Lower lobe of right lung (tissue), 2 donors: ENCODE data around the gene NCOA5. TPM values are rescaled to one million over a fixed set of nuclear protein-coding genes. Genes with fewer than 3 reads are reported as not detected.

Experiments
- ATAC-seq, 2 donors: fragments of 200-7000 bp; cut with Tn5 transposase; one replicate each; pipeline ENCODE4 v1.9.1; 2020 to 2022; ENCODE audit warnings: mild to moderate bottlenecking in 2 of 2, moderate library complexity in 2 of 2
- DNase-seq: peaks from one replicate; pipeline ENCODE4 v3.0.0-alpha.2; 2020
- H3K27ac ChIP-seq: fragments of 200-600 bp; one replicate; pipeline ENCODE4 v1.8.0; 2022
- H3K27me3 ChIP-seq: fragments of 200-600 bp; one replicate; pipeline ENCODE4 v1.8.0; 2022; ENCODE audit warnings: low read depth
- H3K36me3 ChIP-seq: fragments of 200-600 bp; one replicate; pipeline ENCODE4 v1.8.0; 2022; ENCODE audit warnings: mild to moderate bottlenecking
- H3K4me1 ChIP-seq: fragments of 200-600 bp; one replicate; pipeline ENCODE4 v1.8.0; 2022
- H3K4me3 ChIP-seq: fragments of 200-600 bp; one replicate; pipeline ENCODE4 v1.8.0; 2022; ENCODE audit warnings: mild to moderate bottlenecking
- H3K9me3 ChIP-seq: fragments of 200-600 bp; one replicate; pipeline ENCODE4 v1.8.0; 2022
- CTCF ChIP-seq: fragments of 200-600 bp; IDR thresholded peaks from one replicate; pipeline ENCODE4 v1.8.0; 2022; ENCODE audit warnings: antibody characterized with exemption, mild to moderate bottlenecking
- intact Hi-C: fragments of 100-400 bp; cut with DNase I; formaldehyde crosslinking; loops from one replicate; pipeline ENCODE4 v1.11.0; 2022
- total RNA-seq: library from RNA; stranded (reverse); fragmentation: NEBNext Ultra II Directional; extraction: Animal tissue kit (Norgen Biotek cat#: 25700); gene quantifications from one replicate; pipeline ENCODE4 v1.2.1, GENCODE V29; 2021
- donor health status: DM: no; HTN: yes; CAD: no; lungs with severe emphysema.

NCOA5 gene
- total RNA-seq, 1 donor from 2014 or later = 29.4 TPM

- Histone ChIP-seq H3K9me3 (no peaks in the 10 kb centered on the region), H3K36me3 (peaks cover 33% of the 10 kb centered on the region), H3K4me1 (peaks cover 55% of the 10 kb centered on the region), H3K4me3 (no peak overlapping the region), H3K27me3 (no peaks in the 10 kb centered on the region), H3K27ac (no peak overlapping the region)
- DNase-seq (no peak), ATAC-seq (no peak)
- intact Hi-C loops = no loop called here
- TF ChIP-seq CTCF = no peak
Measured at GRCh38 chr20:46081074-46081473, 8.7 kb downstream of the NCOA5 start.

DNA sequence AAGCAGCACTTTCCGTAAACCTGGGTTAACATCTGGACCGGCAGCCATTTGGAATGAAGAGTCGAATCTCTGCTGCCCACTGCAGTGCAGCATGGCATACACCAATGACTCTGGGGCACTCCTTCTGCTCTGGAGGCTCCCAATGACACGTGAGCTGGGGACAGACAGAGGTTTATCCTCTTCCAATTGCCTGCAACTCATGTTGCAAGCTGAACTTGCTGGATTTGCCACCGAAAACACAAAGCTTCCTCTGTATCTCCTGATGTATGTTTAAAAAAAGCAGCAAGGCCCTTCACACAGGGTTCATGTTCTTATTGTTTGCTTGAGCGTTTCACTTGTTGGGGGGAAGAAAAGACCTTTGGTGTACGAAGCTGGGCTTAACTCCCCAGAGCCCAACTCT, 10.8 kb downstream of the NCOA5 start:
- H3K4me1 ChIP-seq = peaks cover 34% of the 10 kb centered on the region

DNA sequence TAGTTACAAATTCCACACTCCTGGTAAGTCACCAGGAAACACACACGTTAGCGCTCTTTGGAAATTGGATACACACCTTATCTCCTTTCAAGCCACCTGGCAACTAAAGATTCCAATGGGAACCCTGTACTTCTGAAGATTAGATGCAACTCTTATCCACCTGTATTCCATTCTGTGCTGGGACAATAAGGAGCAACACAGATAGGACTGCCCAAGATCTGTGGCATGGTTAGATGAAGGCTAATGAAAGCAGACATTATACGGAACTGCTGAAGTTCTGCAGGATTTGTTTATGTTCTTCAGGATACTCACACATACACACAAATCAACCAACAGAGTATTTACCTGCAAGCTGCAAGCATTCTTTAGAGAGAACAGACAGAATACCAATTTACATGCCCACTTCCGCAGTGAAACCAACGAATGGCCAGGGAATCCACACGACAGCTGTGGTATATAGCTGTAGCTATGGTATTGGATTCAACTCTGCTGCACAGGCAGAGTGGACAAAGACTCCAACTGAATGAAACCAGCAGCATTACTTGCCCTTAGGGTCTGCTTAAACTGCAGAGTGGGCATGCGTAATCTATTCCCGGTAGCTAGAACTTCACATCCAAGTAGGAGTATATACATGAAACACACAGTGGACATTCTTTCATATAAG, 12.0 kb downstream of the NCOA5 start:
- intact Hi-C loops = no loop called here
- Histone ChIP-seq H3K27ac (no peak overlapping the region), H3K9me3 (no peaks in the 10 kb centered on the region), H3K27me3 (no peaks in the 10 kb centered on the region), H3K4me1 (peaks cover 22% of the 10 kb centered on the region), H3K4me3 (no peak overlapping the region), H3K36me3 (peaks cover 66% of the 10 kb centered on the region)
- ATAC-seq (no peak), DNase-seq (no peak)
- TF ChIP-seq CTCF = no peak

More for the DNA sequence above, 10.8 kb downstream of the NCOA5 start:
- intact Hi-C loops = no loop called here
- no peak overlapping the region for H3K4me3 ChIP-seq
- no peak for ATAC-seq
- DNase-seq = no peak
- no peaks in the 10 kb centered on the region for H3K27me3 ChIP-seq
- no peak overlapping the region for H3K27ac ChIP-seq
- H3K9me3 ChIP-seq = no peaks in the 10 kb centered on the region
- TF ChIP-seq CTCF = no peak
- H3K36me3 ChIP-seq = peaks cover 54% of the 10 kb centered on the region

- DNase-seq (no peak), ATAC-seq (no peak)
- Histone ChIP-seq H3K4me1 (peaks cover 12% of the 10 kb centered on the region), H3K27ac (no peak overlapping the region), H3K4me3 (no peak overlapping the region), H3K9me3 (no peaks in the 10 kb centered on the region), H3K36me3 (peaks cover 69% of the 10 kb centered on the region), H3K27me3 (no peaks in the 10 kb centered on the region)
- intact Hi-C loops = no loop called here
- TF ChIP-seq CTCF = no peak
Measured at GRCh38 chr20:46076806-46077205, 13.0 kb downstream of the NCOA5 start.

DNA sequence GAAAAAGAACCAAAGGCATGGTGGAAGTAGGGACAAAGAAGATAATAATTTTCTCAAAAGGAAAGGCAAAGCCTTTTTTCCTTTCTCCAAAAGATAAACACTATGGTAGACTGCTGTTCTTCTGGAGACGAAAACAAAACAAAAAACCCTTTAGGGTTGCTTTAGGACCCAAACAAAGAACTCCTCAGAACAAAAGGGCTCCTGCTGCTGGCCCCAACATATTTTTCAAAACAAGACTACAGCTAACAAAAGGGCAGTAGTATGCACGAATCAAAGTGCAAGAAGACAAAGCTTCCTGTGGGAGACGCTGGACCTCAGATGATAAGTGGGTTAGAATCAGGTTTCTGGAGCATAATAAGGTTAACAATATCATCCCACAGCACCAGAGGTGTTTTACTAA, 15.8 kb downstream of the NCOA5 start:
- DNase-seq (no peak), ATAC-seq (no peak)
- H3K4me3 ChIP-seq = no peak overlapping the region
- no peaks in the 10 kb centered on the region for H3K4me1 ChIP-seq
- TF ChIP-seq CTCF = no peak
- H3K9me3 ChIP-seq = no peaks in the 10 kb centered on the region
- H3K36me3 ChIP-seq = peaks cover 82% of the 10 kb centered on the region
- no peaks in the 10 kb centered on the region for H3K27me3 ChIP-seq
- H3K27ac ChIP-seq = no peak overlapping the region
- intact Hi-C loops = no loop called here
